MCF 10A (cell line): ENCODE measurements around the gene XPNPEP1. TPM values are rescaled to one million over a fixed set of nuclear protein-coding genes. Genes with fewer than 3 reads are reported as not detected.

Source experiments
- BruUV-seq: library from RNA; stranded (reverse); fragments of 400-500 nt; replicated peaks from 2 replicates; lab custom pipeline; 2021; lab: Mats Ljungman, UMichigan
- CTCF ChIA-PET: fragments of 300-600 bp; sonication (Branson Sonifier 250); formaldehyde crosslinking; extraction: SDS; loops from one replicate; lab custom pipeline; 2021; ENCODE audit warnings: antibody characterized with exemption, inconsistent platforms; lab: Yijun Ruan, JAX
- POLR2A ChIA-PET: fragments of 300-600, 350-650 bp; sonication (Branson Sonifier 250); formaldehyde crosslinking; extraction: SDS; loops from one replicate; lab custom pipeline; 2020; ENCODE audit warnings: antibody characterized with exemption, inconsistent platforms; lab: Yijun Ruan, JAX
- DNase-seq: peaks from one replicate; pipeline ENCODE4 v3.0.0-alpha.2; 2018; ENCODE audit not compliant: unreplicated experiment
- H3K27ac Mint-ChIP-seq: one replicate; pipeline ENCODE4 v1.8.0; 2022; ENCODE audit warnings: mild to moderate bottlenecking, low read depth, mixed read lengths; ENCODE audit not compliant: unreplicated experiment
- H3K27me3 Mint-ChIP-seq: one replicate; pipeline ENCODE4 v1.8.0; 2022; ENCODE audit warnings: mixed read lengths; ENCODE audit not compliant: insufficient read depth, unreplicated experiment
- H3K36me3 Mint-ChIP-seq: one replicate; pipeline ENCODE4 v1.8.0; 2022; ENCODE audit warnings: mild to moderate bottlenecking, moderate library complexity, mixed read lengths; ENCODE audit not compliant: insufficient read depth, unreplicated experiment
- H3K4me1 Mint-ChIP-seq: one replicate; pipeline ENCODE4 v1.8.0; 2022; ENCODE audit warnings: mixed read lengths; ENCODE audit not compliant: insufficient read depth, unreplicated experiment
- H3K4me3 Mint-ChIP-seq: one replicate; pipeline ENCODE4 v1.8.0; 2022; ENCODE audit warnings: mild to moderate bottlenecking, moderate library complexity, mixed read lengths; ENCODE audit not compliant: unreplicated experiment
- H3K9me3 Mint-ChIP-seq: one replicate; pipeline ENCODE4 v1.8.0; 2022; ENCODE audit warnings: mixed read lengths; ENCODE audit not compliant: unreplicated experiment
- intact Hi-C: fragments of 100-400 bp; cut with micrococcal nuclease; formaldehyde crosslinking; loops from 2 replicates; pipeline ENCODE4 v1.14.1; 2022
- total RNA-seq: library from RNA; stranded (reverse); gene quantifications from 2 replicates; pipeline ENCODE4 v1.2.3, GENCODE V29; 2022
- TF ChIP-seq, protein P1 (sequence below): fragments of 200-600 bp; IDR thresholded peaks from one replicate; pipeline ENCODE4 v1.8.0; 2022; ENCODE audit warnings: antibody characterized with exemption, mild to moderate bottlenecking; ENCODE audit not compliant: unreplicated experiment

The XPNPEP1 gene
- total RNA-seq, 1 experiment from 2014 or later = 52.1 TPM

GRCh38 chr10:109966961-109967738 lies 43.8 kb upstream of the XPNPEP1 start:
- H3K27me3 Mint-ChIP-seq = no peaks in the 10 kb centered on the region
- TF ChIP-seq, protein P1, sequence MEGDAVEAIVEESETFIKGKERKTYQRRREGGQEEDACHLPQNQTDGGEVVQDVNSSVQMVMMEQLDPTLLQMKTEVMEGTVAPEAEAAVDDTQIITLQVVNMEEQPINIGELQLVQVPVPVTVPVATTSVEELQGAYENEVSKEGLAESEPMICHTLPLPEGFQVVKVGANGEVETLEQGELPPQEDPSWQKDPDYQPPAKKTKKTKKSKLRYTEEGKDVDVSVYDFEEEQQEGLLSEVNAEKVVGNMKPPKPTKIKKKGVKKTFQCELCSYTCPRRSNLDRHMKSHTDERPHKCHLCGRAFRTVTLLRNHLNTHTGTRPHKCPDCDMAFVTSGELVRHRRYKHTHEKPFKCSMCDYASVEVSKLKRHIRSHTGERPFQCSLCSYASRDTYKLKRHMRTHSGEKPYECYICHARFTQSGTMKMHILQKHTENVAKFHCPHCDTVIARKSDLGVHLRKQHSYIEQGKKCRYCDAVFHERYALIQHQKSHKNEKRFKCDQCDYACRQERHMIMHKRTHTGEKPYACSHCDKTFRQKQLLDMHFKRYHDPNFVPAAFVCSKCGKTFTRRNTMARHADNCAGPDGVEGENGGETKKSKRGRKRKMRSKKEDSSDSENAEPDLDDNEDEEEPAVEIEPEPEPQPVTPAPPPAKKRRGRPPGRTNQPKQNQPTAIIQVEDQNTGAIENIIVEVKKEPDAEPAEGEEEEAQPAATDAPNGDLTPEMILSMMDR = no peak
- DNase-seq = no peak
- BruUV-seq = no TSS peak
- intact Hi-C loops = no loop called here
- ChIA-PET CTCF (interaction anchor here (0.9 kb wide), 1 partner anchor 12 kb away, joined by 3 read pairs; no protein-coding TSS in a partner anchor), POLR2A (interaction anchor here (0.7 to 1.3 kb wide), 2 partner anchors 10 to 21 kb away, joined by 3 read pairs; no protein-coding TSS in a partner anchor)
- peaks cover 6% of the 10 kb centered on the region for H3K4me1 Mint-ChIP-seq
- no peak overlapping the region for H3K27ac Mint-ChIP-seq
- H3K36me3 Mint-ChIP-seq = no peaks in the 10 kb centered on the region
- no peaks in the 10 kb centered on the region for H3K9me3 Mint-ChIP-seq
- H3K4me3 Mint-ChIP-seq = no peak overlapping the region

GRCh38 chr10:109964318-109964717 lies 41.0 kb upstream of the XPNPEP1 start:
- Mint-ChIP-seq H3K27me3 (no peaks in the 10 kb centered on the region), H3K4me1 (peaks cover 16% of the 10 kb centered on the region), H3K27ac (no peak overlapping the region), H3K36me3 (no peaks in the 10 kb centered on the region), H3K9me3 (no peaks in the 10 kb centered on the region), H3K4me3 (no peak overlapping the region)
- no peak for DNase-seq
- ChIA-PET POLR2A (interaction anchor here (0.6 to 0.7 kb wide), 2 partner anchors 41 to 218 kb away, joined by 3 to 4 read pairs; no protein-coding TSS in a partner anchor), CTCF (interaction anchor here (0.6 to 1.1 kb wide), 5 partner anchors 36 to 734 kb away, joined by 3 to 5 read pairs (median 3); no protein-coding TSS in a partner anchor)
- TF ChIP-seq, protein P1 = no peak
- BruUV-seq = no TSS peak
- intact Hi-C loops = no loop called here

DNA sequence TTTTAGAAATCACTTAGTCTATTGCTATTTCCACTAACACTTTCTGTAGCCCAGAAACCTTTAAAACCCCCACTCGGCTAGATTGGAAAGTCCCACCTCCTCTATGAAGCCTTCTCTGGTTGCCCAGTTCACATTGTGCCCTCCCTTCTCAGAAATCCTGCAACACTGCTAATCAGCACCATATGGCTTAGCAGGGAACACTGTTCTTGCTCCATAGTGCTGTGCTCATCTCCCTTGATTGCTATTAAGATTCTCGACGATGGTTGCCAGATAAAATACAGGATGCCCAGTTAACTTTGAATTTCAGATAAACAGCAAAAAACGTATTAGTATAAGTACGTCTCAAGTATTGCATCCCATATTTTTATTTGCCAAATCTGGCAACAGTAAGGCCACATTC lies 40.1 kb upstream of the XPNPEP1 start:
- POLR2A ChIA-PET = no interaction called here
- intact Hi-C loops = no loop called here
- CTCF ChIA-PET = interaction anchor here (0.7 kb wide), 1 partner anchor 8 kb away, joined by 3 read pairs; no protein-coding TSS in a partner anchor
- Mint-ChIP-seq H3K36me3 (no peaks in the 10 kb centered on the region), H3K4me3 (no peak overlapping the region), H3K9me3 (no peaks in the 10 kb centered on the region), H3K27ac (no peak overlapping the region), H3K4me1 (peaks cover 16% of the 10 kb centered on the region), H3K27me3 (no peaks in the 10 kb centered on the region)
- no peak for DNase-seq
- TF ChIP-seq, protein P1 = no peak
- BruUV-seq = no TSS peak

DNA sequence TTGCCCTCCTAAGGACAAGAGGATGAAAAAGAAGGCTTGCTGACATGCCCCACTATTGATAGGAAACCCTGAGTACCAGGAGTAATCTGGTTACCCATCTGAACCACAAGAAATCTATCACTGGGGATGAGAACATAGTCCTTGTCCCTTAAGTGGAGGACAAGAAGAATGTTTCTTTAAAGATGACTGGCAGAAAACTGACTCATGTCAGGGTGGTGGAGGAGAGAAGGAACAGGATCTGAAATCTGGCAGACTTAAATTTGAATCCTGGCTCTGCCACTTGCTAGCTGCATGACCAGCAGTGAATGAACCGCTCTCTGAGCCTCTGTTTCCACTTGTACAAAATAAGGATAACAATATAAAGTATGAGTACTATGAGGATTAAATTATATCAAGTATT lies 38.9 kb upstream of the XPNPEP1 start:
- intact Hi-C loops = no loop called here
- H3K4me3 Mint-ChIP-seq = no peak overlapping the region
- H3K27me3 Mint-ChIP-seq = no peaks in the 10 kb centered on the region
- ChIA-PET CTCF (interaction anchor here (0.6 kb wide), 1 partner anchor 113 kb away, joined by 3 read pairs; no protein-coding TSS in a partner anchor), POLR2A (no interaction called here)
- no peak for DNase-seq
- no TSS peak for BruUV-seq
- no peak overlapping the region for H3K27ac Mint-ChIP-seq
- H3K9me3 Mint-ChIP-seq = no peaks in the 10 kb centered on the region
- H3K4me1 Mint-ChIP-seq = peaks cover 16% of the 10 kb centered on the region
- TF ChIP-seq, protein P1 = no peak
- no peaks in the 10 kb centered on the region for H3K36me3 Mint-ChIP-seq
